DMS53 treated with DMSO at 0.1 percent for 48 hours (cell line): ENCODE data around the gene NOXO1.
A peak's percentile ranks its signal among the peaks of the same experiment; 100 is the strongest.
"Not testable (repeated sequence)": the region's sequence is repeated elsewhere in the genome, so short reads cannot be mapped to it uniquely, and the experiment has no call there.

ENCODE experiments used
- DNase-seq: peaks from one replicate; lab custom pipeline; 2025; ENCODE audit not compliant: unreplicated experiment; lab: John Stamatoyannopoulos, UW

Gene NOXO1

GRCh38 chr16:1963806-1964505 is 17.3 kb downstream of the NOXO1 start:
- DNase-seq, result no peak

GRCh38 chr16:1962161-1963153 is 18.8 kb downstream of the NOXO1 start:
- not testable (repeated sequence) for DNase-seq

- DNase-seq, result peak; percentile 13
Measured at GRCh38 chr16:1961651-1962067, 19.6 kb downstream of the NOXO1 start.

- peak; percentile 51 for DNase-seq
Measured at GRCh38 chr16:1960665-1961630, 20.3 kb downstream of the NOXO1 start.

- peak; percentile 66 for DNase-seq
Measured at GRCh38 chr16:1959269-1960039, 21.8 kb downstream of the NOXO1 start, which contains the start of gene NDUFB10. Gene NDUFB10 (plus strand): TSS chr16:1959538. CDS start chr16:1959625, 87 bp downstream.

- DNase-seq, result no peak
Measured at GRCh38 chr16:1958715-1959268, 22.5 kb downstream of the NOXO1 start.

GRCh38 chr16:1958143-1958491 is 23.2 kb downstream of the NOXO1 start:
- not testable (repeated sequence) for DNase-seq

- not testable (repeated sequence) for DNase-seq
Measured at GRCh38 chr16:1957434-1958142, 23.7 kb downstream of the NOXO1 start.

GRCh38 chr16:1953734-1954133 is 27.5 kb downstream of the NOXO1 start:
- DNase-seq, result no peak

- DNase-seq, result no peak
Measured at GRCh38 chr16:1950559-1950958, 30.7 kb downstream of the NOXO1 start.

GRCh38 chr16:1950047-1950446 is 31.2 kb downstream of the NOXO1 start:
- DNase-seq, result no peak

- no peak for DNase-seq
Measured at GRCh38 chr16:1949507-1949906, 31.8 kb downstream of the NOXO1 start.

GRCh38 chr16:1947369-1947670 is 33.9 kb downstream of the NOXO1 start:
- no peak for DNase-seq

GRCh38 chr16:1946495-1947368 is 34.5 kb downstream of the NOXO1 start:
- no peak for DNase-seq

- DNase-seq, result no peak
Measured at GRCh38 chr16:1945559-1946391, 35.5 kb downstream of the NOXO1 start.

GRCh38 chr16:1944612-1945199 is 36.6 kb downstream of the NOXO1 start:
- DNase-seq, result no peak
